MM.1S (cell line): Measurements from ENCODE around the gene RAB29.

Experiments
- DNase-seq: peaks from one replicate; pipeline ENCODE4 v3.0.0-alpha.2; 2015
- H2AFZ ChIP-seq: fragments of 300-600 bp; sonication (generic); 2 replicates; pipeline ENCODE4 v1.6.0; 2016; ENCODE audit warnings: antibody characterized with exemption, low read length
- H3F3A ChIP-seq: fragments of 300-600 bp; sonication (generic); 2 replicates; pipeline ENCODE4 v1.6.1; 2016; ENCODE audit warnings: mild to moderate bottlenecking, antibody characterized with exemption, low read length, moderate library complexity, mixed read lengths; ENCODE audit not compliant: insufficient read depth
- H3K27ac ChIP-seq: fragments of 300-600 bp; sonication (generic); 2 replicates; pipeline ENCODE4 v1.5.1; 2016; ENCODE audit warnings: mild to moderate bottlenecking, low read length
- H3K27me3 ChIP-seq: fragments of 300-600 bp; sonication (generic); replicated peaks from 2 replicates; pipeline ENCODE4 v1.6.0; 2016; ENCODE audit warnings: low read length; ENCODE audit not compliant: insufficient read depth
- H3K36me3 ChIP-seq: fragments of 300-600 bp; sonication (generic); replicated peaks from 2 replicates; pipeline ENCODE4 v1.6.1; 2016; ENCODE audit warnings: mild to moderate bottlenecking, low read length, mixed read lengths; ENCODE audit not compliant: insufficient read depth
- H3K4me1 ChIP-seq: fragments of 300-600 bp; sonication (generic); 2 replicates; pipeline ENCODE4 v1.6.1; 2016; ENCODE audit warnings: low read length, mixed read lengths
- H3K4me2 ChIP-seq: fragments of 300-600 bp; sonication (generic); 2 replicates; pipeline ENCODE4 v1.6.0; 2016; ENCODE audit warnings: low read depth, low read length
- H3K4me3 ChIP-seq: fragments of 300-600 bp; sonication (generic); 2 replicates; pipeline ENCODE4 v1.5.1; 2016; ENCODE audit warnings: low read length, mixed read lengths
- H3K79me2 ChIP-seq: fragments of 300-600 bp; sonication (generic); 2 replicates; pipeline ENCODE4 v1.6.1; 2016; ENCODE audit warnings: mixed run types, low read length, mixed read lengths
- H3K9ac ChIP-seq: fragments of 300-600 bp; sonication (generic); 2 replicates; pipeline ENCODE4 v1.6.1; 2016; ENCODE audit warnings: low read length, mixed read lengths
- H3K9me2 ChIP-seq: fragments of 300-600 bp; sonication (generic); replicated peaks from 2 replicates; pipeline ENCODE4 v1.6.1; 2016; ENCODE audit warnings: mild to moderate bottlenecking, low read length, mixed read lengths; ENCODE audit not compliant: insufficient read depth
- H3K9me3 ChIP-seq: fragments of 300-600 bp; sonication (generic); replicated peaks from 2 replicates; pipeline ENCODE4 v1.6.1; 2016; ENCODE audit warnings: mild to moderate bottlenecking, low read length, mixed read lengths; ENCODE audit not compliant: insufficient read depth
- H4K20me1 ChIP-seq: fragments of 300-600 bp; sonication (generic); 2 replicates; pipeline ENCODE4 v1.6.1; 2016; ENCODE audit warnings: mild to moderate bottlenecking, low read length, moderate library complexity, mixed read lengths; ENCODE audit not compliant: insufficient read depth
- CTCF ChIP-seq: fragments of 300-600 bp; sonication (generic); IDR thresholded peaks from 2 replicates; pipeline ENCODE4 v1.5.1; 2016; ENCODE audit warnings: antibody characterized with exemption, low read length, mixed read lengths
- EZH2 ChIP-seq: fragments of 300-600 bp; sonication (generic); optimal IDR thresholded peaks from 2 replicates; pipeline ENCODE3; 2017; ENCODE audit warnings: low read depth, mild to moderate bottlenecking, antibody characterized with exemption, low read length, mixed read lengths
- EZH2phosphoT487 ChIP-seq: fragments of 300-600 bp; sonication (generic); IDR thresholded peaks from 2 replicates; pipeline ENCODE4 v1.6.1; 2018; ENCODE audit warnings: antibody characterized with exemption, low read length

RAB29 gene

GRCh38 chr1:205766038-205766437, 9.2 kb downstream of the RAB29 start:
- H3K9me3 ChIP-seq = no peaks in the 10 kb centered on the region
- no peaks in the 10 kb centered on the region for H4K20me1 ChIP-seq
- H3K79me2 ChIP-seq = no peaks in the 10 kb centered on the region
- no peak for TF ChIP-seq EZH2phosphoT487
- TF ChIP-seq EZH2 = no peak
- TF ChIP-seq CTCF = no peak
- H3K9ac ChIP-seq = no peak overlapping the region
- H3K36me3 ChIP-seq = no peaks in the 10 kb centered on the region
- H3K9me2 ChIP-seq = no peaks in the 10 kb centered on the region
- no peak for DNase-seq
- no peak overlapping the region for H2AFZ ChIP-seq
- H3K4me2 ChIP-seq = no peak overlapping the region
- no peaks in the 10 kb centered on the region for H3F3A ChIP-seq
- H3K27ac ChIP-seq = no peak overlapping the region
- H3K4me1 ChIP-seq = no peaks in the 10 kb centered on the region
- no peak overlapping the region for H3K4me3 ChIP-seq
- no peaks in the 10 kb centered on the region for H3K27me3 ChIP-seq

DNA sequence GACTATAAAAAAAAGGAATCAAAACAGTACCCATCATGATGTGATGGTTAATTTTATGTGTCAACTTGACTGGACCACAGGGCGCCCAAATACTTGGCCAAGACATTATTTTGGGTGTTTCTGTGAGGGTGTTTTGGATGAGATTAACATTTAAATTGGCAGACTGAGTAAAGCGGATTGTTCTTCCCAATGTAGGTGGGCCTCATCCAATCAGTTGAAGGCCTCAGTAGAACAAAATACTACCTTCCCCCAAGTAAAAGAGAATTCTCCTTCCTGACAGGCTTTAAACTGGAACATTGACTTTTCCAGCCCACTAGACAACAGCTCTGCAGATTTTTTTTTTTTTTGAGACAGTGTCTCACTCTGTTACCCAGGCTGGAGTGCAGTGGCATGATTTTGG, 10.7 kb downstream of the RAB29 start:
- Histone ChIP-seq H3K4me1 (no peaks in the 10 kb centered on the region), H3K9ac (no peak overlapping the region), H3K9me3 (no peaks in the 10 kb centered on the region), H3K79me2 (no peaks in the 10 kb centered on the region), H3K36me3 (no peaks in the 10 kb centered on the region), H3K4me2 (no peak overlapping the region), H3K27ac (no peak overlapping the region), H3K4me3 (no peak overlapping the region), H2AFZ (no peak overlapping the region), H3F3A (no peaks in the 10 kb centered on the region), H4K20me1 (no peaks in the 10 kb centered on the region), H3K9me2 (no peaks in the 10 kb centered on the region), H3K27me3 (no peaks in the 10 kb centered on the region)
- no peak for DNase-seq
- TF ChIP-seq CTCF = no peak
- no peak for TF ChIP-seq EZH2phosphoT487
- no peak for TF ChIP-seq EZH2

DNA sequence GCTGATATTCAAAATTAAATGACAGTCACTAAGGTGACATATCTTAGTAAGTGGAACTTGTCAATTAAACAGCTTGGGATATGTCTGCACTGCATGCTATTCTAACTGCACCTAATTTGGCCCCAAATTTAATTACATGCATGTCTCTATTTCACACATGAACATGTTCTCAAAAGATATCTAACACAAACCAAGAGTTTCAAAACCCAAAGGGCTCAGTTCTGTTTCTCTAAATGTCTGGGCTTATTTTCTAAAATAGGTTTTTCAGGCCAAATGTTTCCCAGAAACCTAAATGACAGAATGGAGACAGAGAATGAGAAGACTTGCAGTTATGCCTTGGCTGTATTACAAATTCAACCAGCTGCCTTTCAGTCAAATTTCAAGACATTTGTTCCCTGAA, 11.3 kb downstream of the RAB29 start:
- no peaks in the 10 kb centered on the region for H3K9me3 ChIP-seq
- no peak overlapping the region for H3K4me2 ChIP-seq
- no peaks in the 10 kb centered on the region for H3F3A ChIP-seq
- no peak overlapping the region for H3K4me3 ChIP-seq
- DNase-seq = no peak
- H3K9me2 ChIP-seq = no peaks in the 10 kb centered on the region
- no peaks in the 10 kb centered on the region for H3K79me2 ChIP-seq
- H3K27me3 ChIP-seq = no peaks in the 10 kb centered on the region
- no peaks in the 10 kb centered on the region for H4K20me1 ChIP-seq
- no peak overlapping the region for H3K27ac ChIP-seq
- no peaks in the 10 kb centered on the region for H3K4me1 ChIP-seq
- no peak for TF ChIP-seq EZH2phosphoT487
- TF ChIP-seq EZH2 = no peak
- no peak for TF ChIP-seq CTCF
- H3K36me3 ChIP-seq = no peaks in the 10 kb centered on the region
- H3K9ac ChIP-seq = no peak overlapping the region
- H2AFZ ChIP-seq = no peak overlapping the region

DNA sequence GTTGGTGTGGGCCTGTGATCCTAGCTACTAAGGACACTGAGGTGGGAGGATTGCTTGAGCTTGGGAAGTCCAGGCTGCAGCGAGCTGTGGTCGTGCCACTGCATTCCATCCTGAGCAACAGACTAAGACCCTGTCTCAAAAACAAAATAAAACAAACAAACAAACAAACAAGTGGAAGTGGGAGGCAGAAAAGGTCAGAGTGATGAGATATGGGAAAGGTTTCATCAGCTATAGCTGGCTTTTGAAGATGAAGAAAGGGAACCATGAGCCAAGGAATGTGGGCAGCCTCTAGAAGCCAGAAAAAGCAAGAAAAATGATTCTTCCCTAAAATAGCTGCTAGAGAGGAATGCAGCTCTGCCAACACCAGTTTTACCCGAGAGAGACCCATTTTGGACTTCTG, 14.7 kb downstream of the RAB29 start:
- Histone ChIP-seq H3K27ac (no peak overlapping the region), H3K79me2 (no peaks in the 10 kb centered on the region), H3K27me3 (no peaks in the 10 kb centered on the region), H3K36me3 (no peaks in the 10 kb centered on the region), H3K9ac (no peak overlapping the region), H4K20me1 (no peaks in the 10 kb centered on the region), H3K4me2 (no peak overlapping the region), H2AFZ (no peak overlapping the region), H3F3A (peaks cover 8% of the 10 kb centered on the region; the same call in 1 of the 2 replicates), H3K9me3 (no peaks in the 10 kb centered on the region), H3K9me2 (no peaks in the 10 kb centered on the region), H3K4me1 (peaks cover 14% of the 10 kb centered on the region), H3K4me3 (no peak overlapping the region)
- no peak for DNase-seq
- TF ChIP-seq EZH2phosphoT487 (no peak), CTCF (no peak), EZH2 (no peak)
